T47D (cell line): ENCODE results near the gene RSAD2.

Experiments
- DNase-seq, 2 experiments: peaks; one replicate each; pipeline versions ENCODE4 v3.0.0 to v3.0.0-alpha.2; 2011 to 2012; ENCODE audit warnings: low read depth in 1 of 2, low spot score in 1 of 2
- JUND ChIP-seq: IDR thresholded peaks from 2 replicates; pipeline ENCODE4 v1.6.1; 2012; ENCODE audit warnings: low read depth
- in situ Hi-C: cut with HindIII; loops from 2 replicates; pipeline ENCODE4 v1.10.0; 2016; ENCODE audit warnings: low sequenced_read_pairs, low pct_unique_long_range_greater_than_20kb

The RSAD2 gene

DNA sequence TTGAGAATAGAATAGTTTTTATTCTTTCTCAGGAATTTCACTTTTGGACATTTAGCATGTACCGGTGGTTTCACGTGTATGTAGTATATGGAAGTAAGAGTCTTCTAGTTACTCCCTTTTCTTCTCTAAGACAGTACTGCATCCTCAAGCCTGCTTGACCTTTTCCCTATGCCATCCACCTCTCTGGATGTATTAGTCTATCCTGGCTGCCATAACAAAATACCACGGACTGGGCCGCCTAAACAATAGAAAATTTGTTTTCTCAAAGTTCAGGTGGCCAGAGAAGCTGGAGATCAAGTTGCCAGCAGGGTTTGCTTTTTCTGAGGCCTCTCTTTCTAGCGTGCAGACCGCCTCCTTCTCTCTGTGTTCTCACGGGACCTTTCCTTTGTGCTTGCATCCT, 10.6 kb upstream of the RSAD2 start:
- no peak for DNase-seq
- TF ChIP-seq JUND, result no peak
- in situ Hi-C loops, result no loop called here

DNA sequence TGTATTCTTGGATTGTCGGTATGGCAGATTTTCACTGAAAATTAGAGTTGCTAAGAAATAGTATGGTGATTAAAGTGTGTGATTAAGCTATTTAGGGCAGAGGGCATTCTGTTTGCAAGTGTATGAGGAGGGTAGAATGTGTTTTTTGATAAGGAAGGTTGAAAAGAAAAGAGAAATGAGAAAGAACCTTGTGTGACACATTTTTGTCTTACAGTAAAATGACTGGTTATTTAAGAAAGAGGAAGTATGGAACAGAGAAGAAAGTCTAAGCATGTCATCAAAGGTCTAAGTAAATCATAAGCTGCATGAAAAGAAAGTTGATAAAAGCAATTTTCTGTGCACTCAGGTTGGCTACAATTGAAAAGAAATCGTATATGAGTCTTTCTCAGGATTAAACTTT, 5.2 kb upstream of the RSAD2 start:
- in situ Hi-C loops, result no loop called here
- TF ChIP-seq JUND, result no peak
- no peak for DNase-seq

DNA sequence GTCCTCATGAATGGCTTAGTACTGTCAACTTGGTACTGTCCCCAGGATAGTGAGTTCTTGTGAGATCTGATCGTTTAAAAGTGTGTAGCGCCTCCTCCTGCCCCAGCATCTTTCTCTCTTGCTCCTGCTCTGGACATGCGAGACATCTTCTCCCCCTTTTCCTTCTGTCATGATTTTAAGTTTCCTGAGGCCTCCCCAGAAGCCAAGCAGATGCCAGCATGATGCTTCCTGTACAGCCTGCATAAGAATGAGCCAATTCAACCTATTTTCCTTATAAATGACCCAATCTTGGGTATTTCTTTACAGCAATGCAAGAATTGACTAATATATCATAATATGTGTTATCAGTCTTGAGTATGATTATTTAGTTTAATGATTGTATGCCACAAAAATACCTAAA, 3.5 kb upstream of the RSAD2 start:
- DNase-seq, result no peak
- in situ Hi-C loops, result no loop called here
- no peak for TF ChIP-seq JUND

DNA sequence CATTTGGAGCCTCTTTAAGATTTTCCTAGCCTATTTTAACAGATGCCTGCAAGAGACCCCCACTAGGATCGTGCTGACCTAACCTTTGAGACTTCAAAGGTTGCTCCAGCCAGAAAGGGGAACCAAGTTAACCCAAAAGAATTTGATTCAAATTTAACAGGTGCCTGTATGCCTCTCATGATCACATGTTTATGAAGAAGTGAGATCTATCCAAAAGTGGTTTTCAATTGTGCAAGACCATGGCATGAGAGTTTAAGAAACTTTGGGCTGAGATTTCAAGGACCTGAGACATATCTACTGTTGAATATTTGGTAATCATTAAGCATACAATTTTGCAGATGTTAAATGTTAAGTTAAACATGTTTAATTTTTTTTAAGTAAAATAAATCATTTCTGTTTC, 1.3 kb upstream of the RSAD2 start:
- in situ Hi-C loops, result no loop called here
- DNase-seq, result no peak
- no peak for TF ChIP-seq JUND

DNA sequence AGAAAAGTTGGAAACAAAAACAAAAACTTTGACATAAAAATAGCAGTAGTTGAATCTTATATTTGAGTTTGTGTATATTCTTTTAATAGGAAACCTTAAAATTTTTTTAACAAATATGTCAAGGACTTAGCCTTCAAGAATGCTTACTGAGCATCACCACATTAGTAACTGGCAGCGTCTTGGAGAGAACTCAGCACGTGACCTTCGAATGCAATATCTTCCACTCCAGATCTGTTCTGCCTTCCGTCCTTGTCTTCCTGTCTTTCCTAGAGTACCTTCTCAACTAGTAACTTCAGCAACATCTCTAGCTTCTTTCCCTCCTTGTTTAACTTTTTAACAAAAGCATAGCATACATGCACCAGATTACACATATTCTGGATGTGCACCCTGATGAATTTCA, 972 bp downstream of the RSAD2 start:
- in situ Hi-C loops, result no loop called here
- no peak for DNase-seq
- TF ChIP-seq JUND, result no peak

DNA sequence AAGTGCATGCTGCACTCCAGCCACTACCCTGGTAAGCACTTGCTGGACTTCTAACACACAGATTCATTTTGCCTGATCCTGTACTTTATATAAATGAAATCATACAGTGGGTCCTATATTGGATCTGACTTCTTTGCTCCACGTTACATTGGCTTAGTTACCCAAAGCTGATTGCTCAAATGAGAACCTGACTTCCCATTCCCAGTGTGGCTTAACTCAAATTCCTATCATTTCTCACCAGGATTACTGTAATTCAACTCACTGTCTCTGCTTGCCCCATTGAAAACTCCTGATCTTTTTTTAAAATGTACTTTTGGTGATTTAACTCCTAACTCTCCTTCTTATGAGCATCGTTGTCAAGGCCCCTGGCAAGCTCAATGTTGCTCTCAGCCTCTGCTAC, 1.4 kb downstream of the RSAD2 start:
- no peak for TF ChIP-seq JUND
- in situ Hi-C loops, result no loop called here
- no peak for DNase-seq

DNA sequence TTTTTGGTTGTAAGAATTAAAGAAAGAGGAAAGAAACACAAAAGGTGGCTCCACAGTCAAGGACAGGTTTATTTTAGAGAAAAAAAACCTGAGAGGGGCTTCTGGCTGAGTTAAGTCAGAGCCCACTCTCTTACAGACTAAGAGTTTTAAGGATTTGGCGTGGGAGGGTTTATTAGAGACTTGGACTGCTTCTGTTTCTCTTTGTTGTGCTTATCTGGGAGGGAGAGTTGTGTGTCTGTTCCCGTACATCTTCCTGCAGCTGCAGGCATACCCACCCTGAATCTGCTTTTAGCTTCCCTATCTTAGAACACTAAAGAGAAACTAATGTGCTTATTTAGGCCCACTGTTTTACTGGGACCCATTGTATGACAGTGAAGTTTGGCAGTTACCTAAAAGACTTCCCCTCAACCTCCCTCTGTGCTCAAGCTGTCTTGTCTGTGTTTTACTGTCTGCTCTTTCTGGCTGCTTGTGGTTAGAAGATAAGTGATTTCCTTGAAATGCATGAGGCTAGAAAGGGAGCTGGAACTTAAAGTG, 2.7 kb downstream of the RSAD2 start:
- no peak for TF ChIP-seq JUND
- DNase-seq, result no peak
- in situ Hi-C loops, result no loop called here

DNA sequence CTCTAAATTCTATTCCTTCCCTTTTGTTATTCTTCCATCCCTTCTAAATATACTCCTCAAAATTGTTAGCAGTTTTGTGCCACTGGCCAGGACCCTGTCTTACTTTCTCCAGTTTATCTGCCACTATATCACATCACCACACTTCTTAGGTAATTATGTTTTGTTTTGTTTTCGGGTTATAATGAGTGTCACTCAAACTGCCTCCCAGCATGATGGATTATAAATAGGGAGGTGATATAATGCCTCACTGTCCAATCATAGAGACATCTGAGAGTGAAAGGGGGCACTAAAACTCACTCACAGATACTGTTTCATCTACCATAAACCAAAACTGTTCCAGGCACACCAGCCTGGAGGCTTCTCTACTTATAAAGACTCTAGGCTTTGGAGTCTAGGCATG, 3.5 kb downstream of the RSAD2 start:
- in situ Hi-C loops, result no loop called here
- no peak for TF ChIP-seq JUND
- DNase-seq, result no peak

DNA sequence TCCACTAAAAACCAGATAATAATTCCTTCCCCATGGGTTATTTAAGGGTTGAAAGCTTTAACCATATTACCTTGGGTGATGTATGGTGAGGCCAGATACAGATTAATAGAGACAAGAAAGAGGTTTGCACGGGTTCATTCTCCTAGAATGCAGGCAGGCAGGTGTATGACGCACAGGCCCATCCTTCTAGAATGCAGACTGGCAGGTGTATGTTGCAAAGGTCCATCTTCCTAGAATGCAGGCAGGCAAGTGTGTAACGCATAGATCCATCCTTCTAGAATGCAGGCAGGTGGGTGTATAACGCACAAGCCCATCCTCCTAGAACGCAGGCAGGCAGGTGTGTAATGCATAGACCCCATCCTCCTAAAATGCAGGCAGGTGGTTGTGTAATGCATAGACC, 3.9 kb downstream of the RSAD2 start:
- in situ Hi-C loops, result no loop called here
- no peak for TF ChIP-seq JUND
- no peak for DNase-seq

DNA sequence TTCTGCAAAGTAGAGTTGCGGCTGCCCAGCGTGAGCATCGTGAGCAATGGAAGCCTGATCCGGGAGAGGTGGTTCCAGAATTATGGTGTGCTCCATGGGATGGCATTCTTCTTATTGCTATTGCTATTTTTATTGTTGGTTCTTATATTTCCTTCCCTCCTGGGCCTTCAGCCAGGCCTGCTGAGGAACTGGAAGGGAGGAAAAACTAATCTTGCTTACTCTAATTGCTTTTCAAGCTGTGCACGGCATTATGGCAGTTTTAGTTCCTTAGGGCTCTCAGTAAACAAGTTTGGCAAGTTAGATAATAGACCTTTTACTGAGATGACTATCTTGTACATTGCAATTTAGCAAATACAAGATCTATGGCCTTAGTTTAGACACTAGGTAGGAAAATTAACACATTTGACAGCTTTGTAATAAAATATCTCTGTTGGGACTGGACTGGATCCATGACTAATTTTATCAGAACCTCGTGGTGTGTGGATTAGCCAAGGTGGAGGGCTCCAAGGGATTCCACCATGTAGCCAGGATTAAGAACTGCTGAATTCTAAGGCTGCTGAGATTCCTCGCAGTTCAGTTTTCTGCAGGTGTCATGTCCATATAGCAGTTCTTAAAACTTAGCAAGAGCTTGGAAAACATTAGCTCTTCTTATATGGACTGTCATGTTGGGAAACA, 6.0 kb downstream of the RSAD2 start:
- no peak for TF ChIP-seq JUND
- DNase-seq, result peak in 1 of 2 experiments; percentile 54
- in situ Hi-C loops, result no loop called here

DNA sequence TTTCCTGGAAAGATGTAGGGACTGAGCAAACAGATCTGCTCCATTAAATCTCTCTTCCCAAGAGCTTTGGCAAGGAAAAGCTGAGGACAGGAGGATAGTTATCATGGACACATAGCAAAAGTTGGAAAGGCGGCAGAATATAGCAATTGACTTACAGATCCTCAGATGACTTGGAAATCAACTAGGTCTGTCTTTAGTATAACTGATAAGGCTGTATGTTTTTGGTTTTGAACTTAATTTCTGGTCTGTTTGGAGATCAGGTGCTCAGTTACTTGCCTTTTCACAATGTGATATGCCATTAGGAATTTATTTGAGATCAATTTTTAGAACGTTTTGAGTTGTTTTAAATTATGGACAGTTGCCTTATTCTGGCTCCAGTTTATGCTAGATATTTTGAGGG, 8.0 kb downstream of the RSAD2 start:
- in situ Hi-C loops, result no loop called here
- no peak for TF ChIP-seq JUND
- DNase-seq, result no peak

DNA sequence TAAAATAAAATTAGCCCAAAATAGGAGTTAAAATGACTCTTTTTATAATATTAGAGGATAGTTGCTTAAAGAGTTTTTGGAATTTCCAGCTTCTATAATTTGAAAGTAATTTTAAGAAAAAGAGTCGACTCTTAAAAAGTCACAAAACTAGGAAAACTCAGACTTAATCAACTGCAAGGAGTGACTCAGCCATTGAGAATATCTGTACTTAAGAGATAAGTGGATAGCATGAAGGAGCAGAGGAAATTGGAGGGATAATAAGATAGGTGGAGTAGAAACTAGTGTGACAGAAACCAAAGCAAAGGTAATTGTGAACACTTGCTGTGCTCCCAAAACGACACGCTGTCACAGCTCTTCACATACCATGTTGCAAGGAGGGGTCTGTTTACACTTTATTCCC, 8.4 kb downstream of the RSAD2 start:
- DNase-seq, result no peak
- in situ Hi-C loops, result no loop called here
- no peak for TF ChIP-seq JUND

DNA sequence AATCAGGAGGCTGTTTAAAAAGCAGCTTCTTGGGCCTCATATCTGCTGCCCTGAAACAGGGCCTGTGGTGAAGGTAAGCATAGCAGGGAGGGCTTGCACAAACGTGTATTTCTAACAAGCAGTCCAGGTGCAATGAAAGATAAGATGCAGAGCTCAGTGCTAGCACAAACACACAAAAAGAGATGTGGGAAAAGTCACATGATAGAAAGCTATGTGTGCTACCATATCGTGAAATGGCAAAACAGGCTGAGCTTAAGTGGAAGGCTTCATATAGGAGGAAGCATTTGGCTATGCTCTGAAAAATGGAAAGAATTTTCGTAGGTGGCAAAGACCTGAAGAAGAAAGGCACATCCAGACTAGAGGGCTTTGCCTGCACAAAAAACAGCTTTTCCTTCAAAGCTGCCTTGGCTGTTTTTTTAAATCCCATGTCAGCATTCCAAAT, 10.2 kb downstream of the RSAD2 start:
- TF ChIP-seq JUND, result no peak
- no peak for DNase-seq
- in situ Hi-C loops, result no loop called here

DNA sequence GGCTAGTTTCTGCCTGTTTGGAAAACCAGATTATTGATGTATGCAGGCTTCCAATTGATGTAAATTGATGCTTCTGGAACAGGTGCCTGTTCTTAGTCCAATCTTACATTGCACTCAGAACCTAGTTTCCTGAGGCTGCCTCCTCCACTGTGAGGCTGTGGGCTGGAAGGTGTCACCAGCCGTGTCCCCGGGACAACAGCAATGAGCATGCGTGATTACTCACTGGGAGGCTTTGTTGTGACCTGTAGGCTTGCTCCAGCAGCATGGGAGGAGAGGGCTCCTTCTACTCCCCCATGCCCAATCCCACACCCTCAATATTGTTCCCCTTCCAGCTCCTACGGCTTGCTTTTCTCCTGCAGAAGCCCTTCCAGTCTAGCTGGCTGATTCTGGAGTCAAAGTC, 11.1 kb downstream of the RSAD2 start:
- no peak for TF ChIP-seq JUND
- no peak for DNase-seq
- in situ Hi-C loops, result no loop called here
